Neural crest cell (in vitro differentiated cells): Measurements from ENCODE around the gene HOXD8. TPM values are rescaled to one million over a fixed set of nuclear protein-coding genes. Genes with fewer than 3 reads are reported as not detected.

Source experiments
- DNase-seq: peaks from one replicate; pipeline ENCODE4 v3.0.0; 2021; ENCODE audit warnings: low read depth, mixed read lengths, low spot score
- H3K27ac Mint-ChIP-seq: one replicate; pipeline ENCODE4 v1.8.0; 2021; ENCODE audit warnings: mild to moderate bottlenecking, mixed read lengths; ENCODE audit not compliant: unreplicated experiment
- H3K27me3 Mint-ChIP-seq: 2 replicates; pipeline ENCODE4 v1.8.0; 2021; ENCODE audit warnings: low read depth, mild to moderate bottlenecking, mixed read lengths
- H3K36me3 Mint-ChIP-seq: 2 replicates; pipeline ENCODE4 v1.8.0; 2021; ENCODE audit warnings: low read depth, mild to moderate bottlenecking, mixed read lengths
- H3K4me1 Mint-ChIP-seq: 2 replicates; pipeline ENCODE4 v1.8.0; 2021; ENCODE audit warnings: mixed read lengths
- H3K4me3 Mint-ChIP-seq: one replicate; pipeline ENCODE4 v1.8.0; 2021; ENCODE audit warnings: mild to moderate bottlenecking, mixed read lengths
- H3K9me3 Mint-ChIP-seq: 2 replicates; pipeline ENCODE4 v1.8.0; 2021; ENCODE audit warnings: mixed read lengths
- CTCF ChIP-seq: fragments of 200-600 bp; sonication (generic); conservative IDR thresholded peaks from 2 replicates; pipeline ENCODE4 v1.5.0; 2021; ENCODE audit warnings: antibody characterized with exemption, mild to moderate bottlenecking
- total RNA-seq: library from RNA; stranded (reverse); gene quantifications from 2 replicates; pipeline ENCODE4 v1.2.1, GENCODE V29; 2021

The HOXD8 gene
- total RNA-seq, 1 donor from 2014 or later = not detected

GRCh38 chr2:176099159-176099727 is 30.3 kb upstream of the HOXD8 start:
- H3K9me3 Mint-ChIP-seq = no peaks in the 10 kb centered on the region
- peaks cover 100% of the 10 kb centered on the region for H3K27me3 Mint-ChIP-seq
- DNase-seq = no peak
- H3K4me3 Mint-ChIP-seq = no peak overlapping the region
- no peak for TF ChIP-seq CTCF
- H3K36me3 Mint-ChIP-seq = peaks cover 3% of the 10 kb centered on the region
- peaks cover 15% of the 10 kb centered on the region for H3K4me1 Mint-ChIP-seq
- no peak overlapping the region for H3K27ac Mint-ChIP-seq

- Mint-ChIP-seq H3K4me1 (peaks cover 15% of the 10 kb centered on the region), H3K4me3 (no peak within 1 kb of the TSS), H3K27me3 (peaks cover 100% of the 10 kb centered on the region), H3K9me3 (no peaks in the 10 kb centered on the region), H3K27ac (no peak within 1 kb of the TSS), H3K36me3 (peaks cover 3% of the 10 kb centered on the region)
- no peak for TF ChIP-seq CTCF
- DNase-seq = no peak
Observed at GRCh38 chr2:176099728-176100546, 29.6 kb upstream of the HOXD8 start, which contains the start of gene HOXD12. Gene HOXD12 (plus strand): TSS chr2:176099795. CDS start chr2:176099802, 7 bp downstream.

GRCh38 chr2:176100547-176101140 is 28.9 kb upstream of the HOXD8 start:
- peaks cover 100% of the 10 kb centered on the region for H3K27me3 Mint-ChIP-seq
- H3K4me3 Mint-ChIP-seq = no peak overlapping the region
- no peak for TF ChIP-seq CTCF
- no peaks in the 10 kb centered on the region for H3K9me3 Mint-ChIP-seq
- H3K27ac Mint-ChIP-seq = no peak overlapping the region
- peaks cover 15% of the 10 kb centered on the region for H3K4me1 Mint-ChIP-seq
- peaks cover 3% of the 10 kb centered on the region for H3K36me3 Mint-ChIP-seq
- DNase-seq = no peak

- no peaks in the 10 kb centered on the region for H3K9me3 Mint-ChIP-seq
- no peak overlapping the region for H3K4me3 Mint-ChIP-seq
- H3K27ac Mint-ChIP-seq = no peak overlapping the region
- no peak for DNase-seq
- H3K27me3 Mint-ChIP-seq = peaks cover 100% of the 10 kb centered on the region
- TF ChIP-seq CTCF = no peak
- peaks cover 22% of the 10 kb centered on the region for H3K4me1 Mint-ChIP-seq
- peaks cover 5% of the 10 kb centered on the region for H3K36me3 Mint-ChIP-seq
Observed at GRCh38 chr2:176101216-176101830, 28.2 kb upstream of the HOXD8 start.

GRCh38 chr2:176101842-176102241 is 27.7 kb upstream of the HOXD8 start:
- no peak for TF ChIP-seq CTCF
- DNase-seq = no peak
- Mint-ChIP-seq H3K36me3 (peaks cover 6% of the 10 kb centered on the region), H3K4me3 (no peak overlapping the region), H3K4me1 (peaks cover 20% of the 10 kb centered on the region), H3K9me3 (no peaks in the 10 kb centered on the region), H3K27me3 (peaks cover 99% of the 10 kb centered on the region), H3K27ac (no peak overlapping the region)
